Adipocyte (in vitro differentiated cells): ENCODE measurements around the gene ZNF284.
"Not testable (repeated sequence)": the region's sequence is repeated elsewhere in the genome, so short reads cannot be mapped to it uniquely, and the experiment has no call there.

Experiments used
- DNase-seq: peaks from one replicate; pipeline ENCODE4 v3.0.0-alpha.2; 2015; ENCODE audit warnings: low read depth
- H3K27me3 ChIP-seq: replicated peaks from 2 replicates; pipeline ENCODE4 v1.7.0; 2013; ENCODE audit warnings: mild to moderate bottlenecking, low read length, moderate library complexity; ENCODE audit not compliant: control insufficient read depth, insufficient read depth
- H3K36me3 ChIP-seq: 2 replicates; pipeline ENCODE4 v1.7.0; 2013; ENCODE audit warnings: low read length, mild to moderate bottlenecking, moderate library complexity; ENCODE audit not compliant: control insufficient read depth, insufficient read depth, severe bottlenecking
- H3K4me1 ChIP-seq: 2 replicates; pipeline ENCODE4 v1.7.0; 2013; ENCODE audit warnings: mild to moderate bottlenecking, low read length, moderate library complexity; ENCODE audit not compliant: control insufficient read depth, insufficient read depth
- H3K4me3 ChIP-seq: 2 replicates; pipeline ENCODE4 v1.7.0; 2013; ENCODE audit warnings: mild to moderate bottlenecking, low read length, moderate library complexity
- H3K9ac ChIP-seq: 2 replicates; pipeline ENCODE4 v1.7.0; 2013; ENCODE audit warnings: mild to moderate bottlenecking, low read length, moderate library complexity
- H3K9me3 ChIP-seq: 2 replicates; pipeline ENCODE4 v1.7.0; 2013; ENCODE audit warnings: mild to moderate bottlenecking, low read length, moderate library complexity; ENCODE audit not compliant: control insufficient read depth

The ZNF284 gene

GRCh38 chr19:44113138-44113783 is 41.3 kb downstream of the ZNF284 start, which contains the start of gene ZNF225:
Gene ZNF225, plus strand, starts transcription at chr19:44113399. Its CDS starts 2,429 bp downstream, at chr19:44115828.
- Histone ChIP-seq H3K36me3 (peaks cover 23% of the 10 kb centered on the region), H3K4me3 (peak within 1 kb of the TSS; percentile 95), H3K9ac (peak within 1 kb of the TSS; percentile 90), H3K9me3 (peaks cover 4% of the 10 kb centered on the region), H3K4me1 (peaks cover 14% of the 10 kb centered on the region), H3K27me3 (no peaks in the 10 kb centered on the region)
- DNase-seq, result peak; percentile 99

- DNase-seq, result no peak
These were observed 41.9 kb downstream of the ZNF284 start for GRCh38 chr19:44113784-44114390.

GRCh38 chr19:44121162-44121561 is 49.2 kb downstream of the ZNF284 start:
- H3K9me3 ChIP-seq, DNase-seq, H3K4me1 ChIP-seq, H3K27me3 ChIP-seq, H3K4me3 ChIP-seq, H3K9ac ChIP-seq: not testable (repeated sequence)
- H3K36me3 ChIP-seq, result peaks cover 85% of the 10 kb centered on the region

More at GRCh38 chr19:44113784-44114390, 41.9 kb downstream of the ZNF284 start:
- H3K4me3 ChIP-seq, result peak overlapping the region; percentile 95
- no peaks in the 10 kb centered on the region for H3K27me3 ChIP-seq
- peaks cover 14% of the 10 kb centered on the region for H3K4me1 ChIP-seq
- H3K9me3 ChIP-seq, result no peaks in the 10 kb centered on the region
- H3K9ac ChIP-seq, result peak overlapping the region; percentile 90
- H3K36me3 ChIP-seq, result peaks cover 23% of the 10 kb centered on the region

GRCh38 chr19:44131955-44132354 is 60.0 kb downstream of the ZNF284 start:
- Histone ChIP-seq H3K27me3 (no peaks in the 10 kb centered on the region), H3K9ac (no peak overlapping the region), H3K9me3 (peaks cover 24% of the 10 kb centered on the region), H3K4me3 (peak overlapping the region; percentile 1), H3K36me3 (peaks cover 58% of the 10 kb centered on the region), H3K4me1 (no peaks in the 10 kb centered on the region)
- no peak for DNase-seq
